NCI-H2227 treated with DMSO at 0.1 percent for 48 hours (cell line): ENCODE results near the gene GET4.

Experiments used
- DNase-seq: peaks from one replicate; lab custom pipeline; 2025; lab: John Stamatoyannopoulos, UW

GET4 gene, protein sequence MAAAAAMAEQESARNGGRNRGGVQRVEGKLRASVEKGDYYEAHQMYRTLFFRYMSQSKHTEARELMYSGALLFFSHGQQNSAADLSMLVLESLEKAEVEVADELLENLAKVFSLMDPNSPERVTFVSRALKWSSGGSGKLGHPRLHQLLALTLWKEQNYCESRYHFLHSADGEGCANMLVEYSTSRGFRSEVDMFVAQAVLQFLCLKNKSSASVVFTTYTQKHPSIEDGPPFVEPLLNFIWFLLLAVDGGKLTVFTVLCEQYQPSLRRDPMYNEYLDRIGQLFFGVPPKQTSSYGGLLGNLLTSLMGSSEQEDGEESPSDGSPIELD

DNA sequence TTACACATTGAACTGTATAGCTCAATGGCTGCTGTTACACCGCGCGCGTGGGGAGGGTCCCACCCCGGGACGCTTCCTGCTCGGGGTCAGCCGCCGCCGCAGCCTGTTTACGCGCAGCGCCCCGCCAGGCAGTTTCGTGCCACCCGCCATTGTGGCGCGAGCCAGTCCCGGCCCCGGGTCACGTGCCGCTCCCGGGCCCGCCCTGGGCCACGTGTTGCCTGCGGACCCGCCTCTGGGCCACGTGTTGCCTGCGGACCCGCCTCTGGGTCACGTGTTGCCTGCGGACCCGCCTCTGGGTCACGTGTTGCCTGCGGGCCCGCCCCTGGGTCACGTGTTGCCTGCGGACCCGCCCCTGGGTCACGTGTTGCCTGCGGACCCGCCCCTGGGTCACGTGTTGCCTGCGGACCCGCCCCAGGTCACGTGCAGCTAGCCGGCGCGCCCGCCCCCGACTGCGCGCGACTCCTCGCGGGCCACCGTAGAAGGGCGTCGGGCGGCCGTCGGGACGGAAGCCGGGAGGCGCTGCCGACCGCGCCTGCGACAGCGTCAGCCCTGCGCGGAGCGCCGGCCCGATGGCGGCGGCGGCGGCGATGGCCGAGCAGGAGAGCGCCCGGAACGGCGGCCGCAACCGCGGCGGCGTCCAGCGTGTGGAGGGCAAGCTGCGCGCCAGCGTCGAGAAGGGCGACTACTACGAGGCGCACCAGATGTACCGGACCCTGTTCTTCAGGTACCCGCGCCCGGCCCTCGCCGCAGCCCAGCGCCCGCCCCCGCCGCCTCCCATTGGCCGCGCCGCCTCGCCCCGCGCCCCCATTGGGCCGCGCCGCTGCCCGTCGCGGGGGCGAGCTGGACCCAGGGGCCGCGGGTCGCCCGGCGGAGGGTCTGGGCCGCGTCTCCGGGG, at the start of gene GET4:
GET4 (plus strand) TSS at position 478 of the 895 bp plus-strand sequence; CDS start at position 570, 92 bp downstream.
- DNase-seq = peak; percentile 86

DNA sequence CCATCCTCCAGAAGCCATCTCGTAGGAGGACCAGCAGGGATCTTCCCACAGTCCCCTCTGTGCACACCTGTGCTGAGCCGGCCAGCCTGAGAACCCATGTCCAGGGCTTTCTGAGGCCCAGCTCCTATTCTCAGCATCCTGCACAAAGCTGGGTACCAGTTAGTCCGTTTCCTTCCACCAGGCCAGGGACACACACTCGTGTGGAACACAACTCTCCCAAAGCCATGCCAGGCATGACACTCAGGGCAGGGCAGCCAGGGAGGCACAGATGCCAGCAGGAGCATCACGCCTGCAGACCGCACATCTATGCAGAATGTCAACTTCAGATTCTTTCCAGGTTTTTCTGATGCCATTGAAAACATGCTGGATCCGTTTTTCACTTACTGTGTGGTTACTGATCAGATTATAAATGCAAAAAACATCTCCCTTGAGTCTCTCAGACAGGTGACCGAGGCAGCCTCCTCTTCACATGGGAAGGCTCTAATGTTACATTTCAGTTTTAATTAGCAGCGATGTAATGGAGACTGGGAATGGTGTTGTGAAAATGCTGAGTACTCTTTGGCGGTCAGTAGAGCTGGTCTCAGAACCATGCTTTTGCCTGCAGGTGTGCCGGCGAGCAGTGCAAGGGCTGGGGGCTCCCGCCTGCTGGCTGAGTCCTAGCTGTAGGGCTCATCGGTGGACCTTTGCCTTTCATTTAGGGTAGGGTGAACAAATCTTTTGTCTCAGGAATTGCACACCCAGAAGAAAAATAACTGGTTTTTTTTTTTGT, 47.4 kb upstream of the GET4 start:
- no peak for DNase-seq

DNA sequence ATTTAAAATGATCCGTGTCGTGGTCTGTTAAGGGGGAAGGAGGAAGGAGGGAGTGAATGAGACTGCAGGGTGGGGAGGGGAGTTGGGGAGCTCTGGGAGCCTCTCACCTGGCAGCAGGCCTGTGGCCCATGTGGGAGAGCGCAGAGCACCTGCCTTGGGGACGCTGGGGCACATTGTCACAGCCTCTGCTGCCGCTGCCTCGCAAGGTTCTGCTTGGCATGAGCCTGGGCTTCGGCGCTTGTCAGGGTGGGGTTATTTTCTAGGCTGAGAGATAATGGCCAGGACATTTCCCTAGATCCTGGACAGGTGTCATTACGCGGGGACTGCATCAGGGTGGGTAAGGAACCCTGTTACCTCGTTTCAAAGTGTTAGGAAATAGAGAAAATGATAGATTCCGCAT, 46.3 kb upstream of the GET4 start:
- DNase-seq = no peak

DNA sequence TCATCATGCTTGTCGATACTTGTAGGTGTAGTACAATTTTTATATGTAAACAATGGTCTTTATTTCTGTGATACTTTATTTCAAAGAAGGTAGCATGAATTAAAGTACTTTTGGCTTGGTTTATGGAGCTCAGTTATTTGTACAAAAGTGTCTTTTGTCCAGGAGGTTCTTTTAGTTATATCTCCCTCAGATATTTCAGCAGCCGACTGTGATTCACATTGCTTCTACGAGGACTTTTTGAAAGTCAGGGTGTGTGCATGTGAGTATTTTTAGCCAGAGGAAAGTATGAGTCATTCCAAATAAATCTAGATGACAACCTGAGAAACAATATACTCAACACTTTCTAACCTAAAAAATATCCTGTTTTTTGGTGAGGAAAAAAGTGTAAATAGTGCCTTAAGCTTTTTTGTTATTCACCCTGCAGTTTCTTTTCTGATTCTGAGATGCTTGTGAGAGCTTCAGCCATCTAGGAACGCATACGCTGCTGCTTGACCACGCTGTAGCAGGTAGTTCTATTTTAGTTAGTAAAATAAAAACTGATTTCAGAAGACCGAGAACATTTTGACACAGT, 44.7 kb upstream of the GET4 start:
- DNase-seq = no peak

DNA sequence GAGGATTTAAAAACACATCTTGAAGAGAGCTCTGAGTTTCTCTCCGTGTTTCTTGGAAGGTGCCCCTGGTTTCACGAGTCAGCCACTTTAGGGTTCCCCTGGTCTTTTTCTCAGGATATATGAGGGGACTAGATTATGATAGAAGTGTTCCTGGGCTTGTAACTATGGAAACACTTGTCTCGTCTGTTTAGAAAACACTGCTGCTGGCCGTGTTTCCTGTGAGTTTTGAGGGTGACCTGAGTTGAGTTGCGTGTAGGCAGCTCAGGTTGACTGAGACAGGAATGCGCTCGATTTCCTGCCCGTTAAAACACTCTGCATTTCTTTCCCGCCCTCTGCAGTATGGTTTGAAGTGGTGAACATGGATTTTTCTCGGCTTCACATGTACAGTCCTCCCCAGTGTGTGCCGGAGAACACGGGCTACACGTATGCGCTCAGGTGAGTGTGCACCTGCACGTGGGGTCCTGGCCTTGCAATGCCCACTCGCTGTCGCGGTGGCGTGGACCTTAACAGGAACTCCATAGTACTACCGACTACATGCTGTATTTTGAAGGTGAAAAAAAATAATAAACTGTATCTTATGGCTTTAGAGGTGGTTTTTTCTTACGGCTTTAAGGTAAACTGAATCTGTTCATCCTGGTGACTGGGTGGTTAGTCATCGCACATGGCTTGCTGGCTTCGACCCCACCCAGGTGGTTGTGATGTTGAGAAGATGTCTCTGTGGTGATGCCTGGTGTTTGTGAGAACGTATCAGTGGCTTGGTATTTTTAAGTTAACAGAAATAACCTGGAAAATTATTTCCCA, 44.0 kb upstream of the GET4 start, which contains the start of gene SUN1:
SUN1 (plus strand) TSS at position 310 of the 801 bp plus-strand sequence; CDS start at position 359, 49 bp downstream.
- DNase-seq = no peak

DNA sequence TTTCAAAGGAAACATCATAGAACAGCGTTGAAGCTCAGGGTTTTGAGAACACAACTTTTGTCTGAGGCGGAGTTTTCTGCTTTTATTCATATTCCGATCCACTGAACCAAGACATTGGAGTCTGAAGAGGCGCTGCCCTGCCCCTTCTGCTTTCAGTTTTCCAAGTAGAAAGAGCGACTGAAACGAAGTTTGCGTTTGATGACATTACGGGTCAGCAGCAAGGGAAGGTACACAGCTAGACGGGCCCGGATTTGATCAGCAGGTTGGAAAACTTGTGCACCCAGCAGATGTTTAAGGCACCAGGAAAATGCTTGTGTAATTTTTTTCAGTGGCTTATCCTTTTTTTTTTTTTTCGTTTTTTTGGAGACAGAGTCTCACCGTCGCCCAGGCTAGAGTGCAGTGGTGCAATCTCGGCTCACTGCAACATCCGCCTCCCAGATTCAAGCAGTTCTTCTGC, 43.4 kb upstream of the GET4 start:
- DNase-seq = no peak

DNA sequence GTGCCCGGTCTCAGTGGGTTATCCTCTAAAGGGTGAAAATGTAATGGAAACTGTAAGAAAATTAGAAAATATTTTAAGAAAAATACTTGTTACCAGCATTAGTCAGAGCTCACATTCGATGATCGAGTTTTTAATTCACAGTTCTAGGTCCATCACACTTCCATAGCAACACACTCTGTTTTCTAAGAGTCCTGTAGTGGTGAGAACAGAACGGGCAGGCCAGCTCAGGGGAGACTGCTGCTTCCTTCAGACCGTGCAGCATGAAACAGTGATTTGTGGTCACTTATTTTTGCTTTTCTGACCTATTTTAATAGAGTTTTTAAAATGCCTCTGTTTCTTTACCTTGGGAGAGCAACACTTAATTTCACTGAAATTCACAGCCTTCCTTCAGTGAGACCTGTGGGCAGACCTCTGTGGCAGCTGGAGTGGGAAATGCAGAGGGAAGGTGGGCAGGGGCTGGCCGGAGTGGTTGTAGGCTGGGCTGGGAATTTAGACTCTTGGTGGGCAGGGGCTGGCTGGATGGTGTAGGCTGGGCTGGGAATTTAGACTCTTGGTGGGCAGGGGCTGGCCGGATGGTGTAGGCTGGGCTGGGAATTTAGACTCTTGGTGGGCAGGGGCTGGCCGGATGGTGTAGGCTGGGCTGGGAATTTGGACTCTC, 42.6 kb upstream of the GET4 start:
- DNase-seq = no peak

DNA sequence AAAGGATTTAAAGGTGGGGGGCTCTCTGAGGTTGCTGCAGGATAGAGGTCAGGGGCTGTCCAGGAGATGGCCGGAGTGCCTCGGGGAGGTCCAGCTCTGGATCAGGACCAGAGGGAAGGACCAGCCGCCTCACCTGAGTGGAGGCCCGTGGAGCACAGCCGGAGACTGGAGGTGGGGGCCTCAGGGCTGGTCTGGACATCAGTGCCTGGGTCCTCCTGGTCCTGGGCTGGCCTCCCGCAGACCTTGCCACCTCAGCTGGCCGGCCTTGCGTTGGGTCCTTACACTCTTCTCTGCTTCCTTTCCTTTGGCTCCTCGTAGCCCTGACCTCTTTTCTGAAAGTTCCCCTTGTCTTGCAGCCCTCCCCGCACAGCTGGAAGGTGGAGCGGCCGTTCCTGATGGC, 42.1 kb upstream of the GET4 start:
- DNase-seq = no peak

DNA sequence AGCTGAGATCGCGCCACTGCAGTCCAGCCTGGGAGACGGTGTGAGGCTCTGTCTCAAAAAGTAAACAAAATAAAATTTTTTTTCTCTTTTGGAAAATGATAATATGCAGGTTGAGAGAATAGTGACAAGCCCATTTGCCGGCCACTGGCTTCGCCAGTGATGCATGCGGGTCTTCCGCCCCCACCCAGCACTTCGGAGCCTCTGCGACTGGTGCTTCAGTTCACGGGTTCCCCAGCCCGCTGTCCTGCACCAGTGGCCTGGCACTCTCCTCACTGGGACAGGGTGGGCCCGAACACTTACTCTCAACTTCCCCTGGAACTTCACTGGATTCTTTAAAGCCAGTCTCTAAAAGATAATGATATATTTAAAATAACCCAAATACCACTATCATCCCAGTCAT, 41.3 kb upstream of the GET4 start:
- no peak for DNase-seq

DNA sequence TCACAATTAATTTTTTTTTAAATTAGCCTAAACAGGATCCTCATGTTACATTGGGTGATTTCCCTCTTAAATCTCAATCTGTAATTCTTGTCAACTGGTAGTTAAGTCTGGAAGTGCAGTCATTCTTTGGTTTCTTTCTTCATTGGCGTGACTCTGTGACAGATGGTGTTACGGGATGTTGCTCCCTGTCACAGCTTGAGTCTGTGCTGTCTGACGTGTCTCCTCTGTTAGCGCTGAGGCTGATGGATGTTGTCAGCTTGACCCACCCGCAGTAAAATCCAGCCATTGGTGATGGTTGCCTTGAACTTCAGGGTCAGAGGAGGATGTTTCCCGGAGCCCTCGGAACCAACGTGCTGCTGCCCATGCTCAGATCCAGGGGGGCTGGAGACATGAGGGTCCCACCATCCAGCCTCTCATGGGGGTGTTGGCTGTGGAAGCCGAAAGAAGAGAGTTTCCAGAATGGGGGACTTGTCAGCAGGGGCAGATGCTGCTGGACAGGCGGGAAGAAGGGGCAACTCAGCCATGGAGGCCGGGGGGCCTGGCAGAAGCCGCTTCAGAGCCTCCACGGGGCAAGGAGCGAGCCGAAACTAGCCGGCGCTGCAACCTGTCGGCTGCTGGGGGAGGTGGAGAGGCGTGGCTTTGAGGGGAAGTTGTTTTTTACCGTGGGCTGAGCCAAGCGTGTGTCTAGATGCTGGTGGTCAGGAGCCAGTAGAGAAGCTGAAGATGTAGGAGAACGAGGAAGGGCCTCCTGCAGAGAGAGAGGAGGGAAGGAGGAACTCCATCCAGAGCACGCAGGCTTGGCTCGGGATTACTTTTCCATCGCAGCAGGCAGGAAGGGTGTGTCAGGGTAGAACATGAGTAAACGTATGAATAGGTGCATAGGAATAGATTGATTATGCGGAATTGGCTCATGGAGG, 40.6 kb upstream of the GET4 start:
- no peak for DNase-seq

DNA sequence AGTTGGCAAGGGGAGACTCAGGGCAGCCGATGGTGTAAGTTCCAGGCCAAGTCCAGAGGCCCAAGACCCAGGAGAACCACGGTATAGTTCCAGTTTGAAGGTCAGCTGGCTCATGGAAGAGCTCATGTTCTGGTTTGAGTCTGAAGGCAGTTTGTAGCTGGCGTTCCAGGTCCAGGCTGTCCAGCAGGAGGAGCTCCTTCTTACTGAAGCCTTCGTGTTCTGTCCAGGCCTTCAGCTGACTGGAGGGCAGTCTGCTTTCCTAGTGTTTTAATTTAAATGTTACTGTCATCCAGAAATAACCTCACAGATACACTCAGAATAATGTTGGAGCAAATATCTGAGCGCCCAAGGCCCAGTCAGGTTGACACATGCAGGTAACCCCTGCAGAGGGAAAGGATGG, 39.9 kb upstream of the GET4 start:
- no peak for DNase-seq

DNA sequence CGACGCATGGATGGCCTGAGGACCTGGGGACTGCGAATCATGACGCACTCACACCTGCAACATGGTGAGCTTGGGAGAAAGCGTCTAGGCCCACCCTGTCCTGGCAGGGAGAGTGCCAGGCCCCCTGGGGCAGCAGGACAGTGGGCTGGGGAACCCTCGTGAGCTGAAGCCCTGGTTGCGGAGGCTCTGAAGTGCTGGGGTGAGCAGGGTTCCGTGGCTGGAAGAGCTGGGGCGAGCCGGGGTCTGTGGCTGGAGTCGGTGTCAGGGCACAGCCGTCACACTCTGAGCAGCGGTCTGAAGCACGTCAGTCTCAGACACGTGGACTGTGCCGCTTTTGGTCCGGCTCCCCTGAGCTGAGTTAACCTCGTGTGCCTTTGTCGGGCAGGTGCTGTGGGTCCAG, 39.4 kb upstream of the GET4 start:
- DNase-seq = no peak

DNA sequence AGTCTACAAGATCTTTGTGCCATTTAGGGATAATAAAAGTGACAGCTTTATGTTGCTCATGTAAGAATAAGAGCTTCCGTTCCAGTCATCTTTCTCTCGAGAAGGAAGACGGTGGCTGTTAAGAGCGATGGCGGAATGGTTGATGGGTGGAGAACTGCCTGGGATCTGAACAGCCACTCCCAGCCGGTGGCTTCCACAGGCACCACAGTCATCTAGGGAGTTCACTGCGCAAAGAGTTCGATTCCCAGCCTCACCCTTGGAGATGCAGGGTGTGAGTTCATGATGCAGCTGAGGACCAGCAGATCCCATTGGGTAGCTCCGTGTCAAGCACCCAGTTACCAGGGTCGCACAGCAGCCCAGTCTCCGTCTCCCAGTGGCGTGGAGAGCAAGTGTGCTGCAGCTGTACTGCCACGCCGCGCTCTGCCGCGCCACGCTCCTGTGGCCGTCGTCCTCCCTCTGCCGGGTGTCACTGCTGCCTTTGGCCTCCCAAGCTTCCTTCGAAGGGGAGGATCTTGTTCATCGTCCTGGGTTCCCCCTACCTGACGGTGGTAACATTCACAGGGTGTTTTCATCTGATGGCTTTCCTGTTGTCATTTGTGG, 36.3 kb upstream of the GET4 start:
- no peak for DNase-seq

DNA sequence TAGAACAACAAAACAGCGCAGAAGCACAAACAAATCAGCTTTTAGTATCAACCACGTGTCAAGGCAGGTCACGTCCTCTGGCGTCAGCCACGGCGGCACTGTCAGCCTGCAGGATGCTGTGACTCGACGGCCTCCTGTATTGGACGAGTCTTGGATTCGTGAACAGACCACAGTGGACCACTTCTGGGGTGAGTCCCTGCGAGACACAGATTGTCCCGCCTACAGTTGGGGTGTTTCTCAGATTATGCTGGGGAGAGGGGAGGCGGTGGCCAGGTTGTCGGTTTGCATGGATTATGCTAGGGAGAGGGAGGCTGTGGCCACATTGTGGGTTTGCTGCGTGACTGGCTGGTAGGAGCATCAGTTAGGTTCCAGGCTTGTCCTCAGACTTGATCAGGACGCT, 34.4 kb upstream of the GET4 start:
- DNase-seq = no peak

DNA sequence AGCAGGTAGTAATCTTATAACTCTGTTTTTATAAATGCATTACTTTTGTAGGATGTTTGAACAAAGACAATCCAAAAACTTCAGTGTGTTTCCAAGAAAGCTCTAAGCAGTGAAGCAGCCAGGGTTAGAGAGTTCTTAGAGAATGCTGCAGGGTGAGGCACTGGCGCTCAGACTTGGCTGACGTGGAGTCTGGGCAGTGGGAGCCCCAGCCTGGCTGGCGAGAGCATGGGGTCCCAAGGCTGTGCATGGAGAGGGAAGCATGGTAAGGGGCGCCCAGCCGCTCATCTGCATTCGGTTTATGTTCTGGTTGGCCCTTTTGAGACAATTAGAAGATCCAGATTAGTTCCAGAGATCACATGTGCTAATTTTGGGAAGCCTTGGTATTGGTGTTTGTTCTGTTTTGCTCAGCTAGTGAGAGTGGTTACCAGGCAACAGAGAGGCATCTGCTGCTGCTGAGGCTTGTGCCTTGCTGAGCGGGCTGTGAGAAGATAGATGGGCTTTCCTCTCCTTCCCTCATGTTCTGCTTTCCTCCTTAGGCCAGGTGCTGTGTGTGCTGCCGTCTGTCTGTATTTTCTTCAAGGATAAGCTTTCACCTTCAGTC, 33.8 kb upstream of the GET4 start:
- DNase-seq = no peak

DNA sequence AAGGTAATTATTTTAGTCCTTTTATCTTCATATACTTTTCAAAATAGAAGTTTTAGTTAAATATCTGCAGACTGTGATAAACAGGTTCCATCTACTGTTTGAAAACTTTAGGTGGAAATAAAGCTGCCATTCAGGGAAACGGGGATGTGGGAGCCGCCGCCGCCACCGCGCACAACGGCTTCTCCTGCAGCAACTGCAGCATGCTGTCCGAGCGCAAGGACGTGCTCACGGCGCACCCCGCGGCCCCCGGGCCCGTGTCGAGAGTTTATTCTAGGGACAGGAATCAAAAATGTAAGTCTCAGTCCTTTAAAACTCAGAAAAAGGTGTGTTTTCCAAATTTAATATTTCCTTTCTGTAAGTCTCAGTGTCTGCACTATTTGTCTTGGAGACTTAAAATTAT, 33.1 kb upstream of the GET4 start:
- DNase-seq = no peak

DNA sequence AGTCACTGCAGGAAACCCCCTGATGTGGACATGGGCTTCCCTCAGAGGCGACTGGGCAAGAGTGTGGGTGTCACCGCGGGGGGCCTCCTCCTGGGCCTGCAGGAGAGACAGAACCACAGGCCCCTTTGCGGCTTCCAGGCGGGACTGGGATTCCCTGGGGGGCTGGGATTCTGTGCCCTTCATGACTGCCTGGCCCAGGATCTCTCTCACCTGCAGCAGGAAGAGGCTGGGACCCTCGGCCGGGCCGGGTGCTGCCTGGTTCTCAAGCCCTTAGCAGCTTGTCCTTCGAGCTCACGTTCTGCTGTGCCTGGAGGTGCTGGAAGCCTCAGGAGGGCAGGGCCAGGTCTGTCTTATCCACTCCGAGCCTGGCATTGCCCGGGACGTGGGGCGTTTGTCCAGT, 32.3 kb upstream of the GET4 start:
- DNase-seq = no peak

DNA sequence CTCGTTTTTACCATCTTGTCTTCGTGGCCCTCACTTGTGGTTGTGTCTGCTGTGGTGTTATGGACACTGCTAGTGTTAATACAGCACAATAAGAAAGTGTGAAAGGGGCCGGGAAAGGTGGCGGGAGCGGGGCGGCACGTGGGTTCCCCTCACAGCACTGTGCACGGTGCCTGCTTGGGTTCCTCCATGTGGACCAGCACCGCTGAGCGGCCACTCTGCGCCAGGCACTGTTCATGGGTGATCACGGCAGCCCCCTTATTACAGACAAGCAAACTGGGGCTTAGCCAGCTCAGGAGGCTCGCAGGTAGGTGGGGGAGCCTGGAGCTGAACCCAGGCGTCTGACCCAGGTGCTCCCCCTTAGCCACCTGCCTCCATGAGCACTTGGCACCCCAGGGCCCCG, 31.8 kb upstream of the GET4 start:
- DNase-seq = no peak

DNA sequence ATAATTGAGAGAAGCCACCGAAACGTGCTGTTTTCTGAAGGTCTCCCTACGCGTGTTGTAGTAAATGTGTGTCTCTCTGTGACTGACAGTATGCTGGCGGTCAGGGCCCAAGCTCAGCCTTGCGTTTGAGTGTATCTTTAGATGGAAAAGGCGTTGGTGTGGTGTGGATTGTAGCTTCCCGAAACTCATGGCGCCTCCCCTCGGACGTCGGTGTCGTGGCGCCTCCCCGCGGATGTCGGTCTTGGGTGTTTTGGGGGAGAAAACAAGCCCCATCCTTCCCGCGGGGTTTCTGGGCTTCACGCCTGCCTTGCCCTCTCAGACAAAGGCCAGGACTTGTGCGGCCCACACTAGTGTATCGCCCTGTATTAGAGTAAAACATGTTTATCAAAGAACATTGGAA, 31.3 kb upstream of the GET4 start:
- DNase-seq = no peak
